Stimulated activated CD4-positive, alpha-beta T cell treated with anti-CD3 and anti-CD28 coated beads, TNF-alpha, amount 100 ng/mL, for 24 hours (primary cell): ENCODE measurements around the gene UBN1.
"Not testable (repeated sequence)": the region's sequence is repeated elsewhere in the genome, so short reads cannot be mapped to it uniquely, and the experiment has no call there.

Experiments used
- DNase-seq, 3 experiments: peaks; one replicate each; pipeline ENCODE4 v3.0.0-alpha.2; 2020; ENCODE audit warnings: low read depth in 3 of 3

Gene UBN1

GRCh38 chr16:4909825-4910224, 62.5 kb downstream of the UBN1 start:
- no peak for DNase-seq

GRCh38 chr16:4910828-4911227, 63.5 kb downstream of the UBN1 start:
- no peak for DNase-seq

GRCh38 chr16:4911970-4912386, 64.7 kb downstream of the UBN1 start:
- DNase-seq, result no peak

- no peak for DNase-seq
Measured at GRCh38 chr16:4913130-4913773, 66.0 kb downstream of the UBN1 start.

- no peak for DNase-seq
Measured at GRCh38 chr16:4913774-4914525, 66.7 kb downstream of the UBN1 start.

- no peak for DNase-seq
Measured at GRCh38 chr16:4914528-4915225, 67.4 kb downstream of the UBN1 start.

GRCh38 chr16:4915226-4915761, 68.0 kb downstream of the UBN1 start:
- DNase-seq, result no peak

GRCh38 chr16:4917117-4917516, 69.8 kb downstream of the UBN1 start:
- no peak for DNase-seq

GRCh38 chr16:4918781-4919251, 71.5 kb downstream of the UBN1 start:
- DNase-seq, result no peak

- no peak for DNase-seq
Measured at GRCh38 chr16:4920826-4921225, 73.5 kb downstream of the UBN1 start.

- DNase-seq, result no peak
Measured at GRCh38 chr16:4922721-4923342, 75.6 kb downstream of the UBN1 start.

GRCh38 chr16:4923853-4924252, 76.6 kb downstream of the UBN1 start:
- no peak for DNase-seq

GRCh38 chr16:4924593-4925292, 77.5 kb downstream of the UBN1 start:
- DNase-seq, result no peak

- no peak for DNase-seq
Measured at GRCh38 chr16:4925293-4925607, 78.0 kb downstream of the UBN1 start.

GRCh38 chr16:4925791-4926190, 78.5 kb downstream of the UBN1 start:
- DNase-seq, result no peak

- no peak for DNase-seq
Measured at GRCh38 chr16:4926928-4927327, 79.6 kb downstream of the UBN1 start.

- no peak for DNase-seq
Measured at GRCh38 chr16:4927661-4928060, 80.4 kb downstream of the UBN1 start.

GRCh38 chr16:4928227-4928626, 80.9 kb downstream of the UBN1 start:
- DNase-seq, result no peak

- not testable (repeated sequence) for DNase-seq
Measured at GRCh38 chr16:4929619-4930018, 82.3 kb downstream of the UBN1 start.

- no peak for DNase-seq
Measured at GRCh38 chr16:4931381-4931780, 84.1 kb downstream of the UBN1 start.
